Vagina (tissue), 2 donors: Measurements from ENCODE around the gene TMA7. TPM values are rescaled to one million over a fixed set of nuclear protein-coding genes. Genes with fewer than 3 reads are reported as not detected.

Experiments used
- DNase-seq, 2 donors: peaks; one replicate each; pipeline ENCODE4 v3.0.0-alpha.2; 2017; ENCODE audit errors: extremely low spot score in 2 of 2
- H3K27ac ChIP-seq: fragments of 200-600 bp; sonication (generic); one replicate; pipeline ENCODE4 v1.5.1; 2019
- H3K27me3 ChIP-seq: fragments of 200-600 bp; sonication (generic); one replicate; pipeline ENCODE4 v1.5.1; 2019
- H3K36me3 ChIP-seq, 2 donors: fragments of 200-600 bp; sonication (generic); one replicate each; pipeline ENCODE4 v1.5.1; 2017 to 2019
- H3K4me1 ChIP-seq: fragments of 200-600 bp; sonication (generic); one replicate; pipeline ENCODE4 v1.5.1; 2019
- H3K4me3 ChIP-seq, 2 donors: fragments of 200-600 bp; sonication (generic); 1 replicate in 1 of 2; 2 replicates in 1 of 2; pipeline ENCODE4 v1.5.1; 2016 to 2019
- H3K9me3 ChIP-seq: fragments of 200-600 bp; sonication (generic); one replicate; pipeline ENCODE4 v1.5.1; 2019
- CTCF ChIP-seq, 3 experiments: fragments of 450-650 bp in 2 of 3; fragments of 200-600 bp in 1 of 3; sonication (generic) in 1 of 3; IDR thresholded peaks; one replicate each; pipeline ENCODE4 v1.5.1; 2017 to 2019; ENCODE audit warnings: antibody characterized with exemption in 3 of 3, mild to moderate bottlenecking in 2 of 3, moderate library complexity in 2 of 3
- POLR2A ChIP-seq, 2 donors: fragments of 450-650 bp; IDR thresholded peaks; one replicate each; pipeline ENCODE4 v1.6.1; 2017; ENCODE audit warnings: antibody characterized with exemption in 2 of 2, mild to moderate bottlenecking in 2 of 2, moderate library complexity in 2 of 2
- POLR2AphosphoS5 ChIP-seq, 2 donors: sonication (generic); formaldehyde crosslinking; IDR thresholded peaks; one replicate each; pipeline ENCODE4 v1.9.0; 2017; ENCODE audit warnings: antibody characterized with exemption in 2 of 2, mild to moderate bottlenecking in 2 of 2, low read depth in 1 of 2; ENCODE audit not compliant: insufficient read depth in 1 of 2
- intact Hi-C: fragments of 100-400 bp; cut with DNase I; formaldehyde crosslinking; loops from one replicate; pipeline ENCODE4 v1.15.1; 2023
- total RNA-seq: library from RNA; depleted of rRNA; stranded (reverse); fragments of >200 nt; gene quantifications from one replicate; pipeline ENCODE4 v1.2.3, GENCODE V29; 2016

TMA7 gene
- total RNA-seq, 1 donor from 2014 or later: 251 TPM

GRCh38 chr3:48410205-48411040 lies 29.6 kb upstream of the TMA7 start:
- no peak for DNase-seq
- TF ChIP-seq POLR2A (IDR thresholded peaks at IDR 0.05): no peak
- TF ChIP-seq POLR2AphosphoS5 (IDR thresholded peaks at IDR 0.05; ENCODE audit: insufficient read depth in 1 of 2, low read depth in 1 of 2): no peak
- no peak for TF ChIP-seq CTCF (IDR thresholded peaks at IDR 0.05)
- Histone ChIP-seq H3K9me3 (no peaks in the 10 kb centered on the region), H3K4me3 (no peak overlapping the region), H3K27ac (no peak overlapping the region), H3K36me3 (peaks cover 0 to 90% of the 10 kb centered on the region in 2 donors), H3K27me3 (no peaks in the 10 kb centered on the region), H3K4me1 (peaks cover 19% of the 10 kb centered on the region)
- intact Hi-C loops: no loop called here

GRCh38 chr3:48411041-48411588 lies 28.9 kb upstream of the TMA7 start:
- intact Hi-C loops: no loop called here
- H3K36me3 ChIP-seq: peaks cover 0 to 88% of the 10 kb centered on the region in 2 donors
- H3K27me3 ChIP-seq: no peaks in the 10 kb centered on the region
- no peak for TF ChIP-seq POLR2AphosphoS5 (IDR thresholded peaks at IDR 0.05; ENCODE audit: insufficient read depth in 1 of 2, low read depth in 1 of 2)
- TF ChIP-seq POLR2A (IDR thresholded peaks at IDR 0.05): no peak
- no peak for TF ChIP-seq CTCF (IDR thresholded peaks at IDR 0.05)
- peaks cover 19% of the 10 kb centered on the region for H3K4me1 ChIP-seq
- no peak overlapping the region for H3K27ac ChIP-seq
- no peak for DNase-seq
- H3K9me3 ChIP-seq: no peaks in the 10 kb centered on the region
- H3K4me3 ChIP-seq: no peak overlapping the region

GRCh38 chr3:48411606-48412374 lies 28.3 kb upstream of the TMA7 start:
- Histone ChIP-seq H3K4me1 (peaks cover 19% of the 10 kb centered on the region), H3K27ac (no peak overlapping the region), H3K9me3 (no peaks in the 10 kb centered on the region), H3K4me3 (no peak overlapping the region), H3K36me3 (peaks cover 0 to 88% of the 10 kb centered on the region in 2 donors), H3K27me3 (no peaks in the 10 kb centered on the region)
- TF ChIP-seq CTCF (IDR thresholded peaks at IDR 0.05) (no peak), POLR2AphosphoS5 (IDR thresholded peaks at IDR 0.05; ENCODE audit: insufficient read depth in 1 of 2, low read depth in 1 of 2) (no peak), POLR2A (IDR thresholded peaks at IDR 0.05) (no peak)
- intact Hi-C loops: no loop called here
- no peak for DNase-seq

GRCh38 chr3:48412375-48413001 lies 27.6 kb upstream of the TMA7 start:
- H3K27me3 ChIP-seq: no peaks in the 10 kb centered on the region
- no peak overlapping the region for H3K27ac ChIP-seq
- no peak for TF ChIP-seq POLR2AphosphoS5 (IDR thresholded peaks at IDR 0.05; ENCODE audit: insufficient read depth in 1 of 2, low read depth in 1 of 2)
- TF ChIP-seq CTCF (IDR thresholded peaks at IDR 0.05): no peak
- no peak for TF ChIP-seq POLR2A (IDR thresholded peaks at IDR 0.05)
- H3K36me3 ChIP-seq: peaks cover 0 to 89% of the 10 kb centered on the region in 2 donors
- DNase-seq: no peak
- H3K4me3 ChIP-seq: no peak overlapping the region
- H3K4me1 ChIP-seq: peaks cover 19% of the 10 kb centered on the region
- no peaks in the 10 kb centered on the region for H3K9me3 ChIP-seq
- intact Hi-C loops: no loop called here
